Measurements from ENCODE around the gene NAXE. TPM values are rescaled to one million over a fixed set of nuclear protein-coding genes. Genes with fewer than 3 reads are reported as not detected.
"Not testable (repeated sequence)": the region's sequence is repeated elsewhere in the genome, so short reads cannot be mapped to it uniquely, and the experiment has no call there.

The NAXE gene
- total RNA-seq, 1 experiment from 2014 or later: 103 TPM

GRCh38 chr1:156590326-156591180 lies 1.0 kb upstream of the NAXE start:
- in situ Hi-C loops (cut with HindIII; ENCODE audit: low sequenced_read_pairs): no loop called here
- DNase-seq (ENCODE audit: low spot score): no peak

GRCh38 chr1:156591181-156591431 lies 470 bp upstream of the NAXE start:
- in situ Hi-C loops (cut with HindIII; ENCODE audit: low sequenced_read_pairs): no loop called here
- no peak for DNase-seq (ENCODE audit: low spot score)

DNA sequence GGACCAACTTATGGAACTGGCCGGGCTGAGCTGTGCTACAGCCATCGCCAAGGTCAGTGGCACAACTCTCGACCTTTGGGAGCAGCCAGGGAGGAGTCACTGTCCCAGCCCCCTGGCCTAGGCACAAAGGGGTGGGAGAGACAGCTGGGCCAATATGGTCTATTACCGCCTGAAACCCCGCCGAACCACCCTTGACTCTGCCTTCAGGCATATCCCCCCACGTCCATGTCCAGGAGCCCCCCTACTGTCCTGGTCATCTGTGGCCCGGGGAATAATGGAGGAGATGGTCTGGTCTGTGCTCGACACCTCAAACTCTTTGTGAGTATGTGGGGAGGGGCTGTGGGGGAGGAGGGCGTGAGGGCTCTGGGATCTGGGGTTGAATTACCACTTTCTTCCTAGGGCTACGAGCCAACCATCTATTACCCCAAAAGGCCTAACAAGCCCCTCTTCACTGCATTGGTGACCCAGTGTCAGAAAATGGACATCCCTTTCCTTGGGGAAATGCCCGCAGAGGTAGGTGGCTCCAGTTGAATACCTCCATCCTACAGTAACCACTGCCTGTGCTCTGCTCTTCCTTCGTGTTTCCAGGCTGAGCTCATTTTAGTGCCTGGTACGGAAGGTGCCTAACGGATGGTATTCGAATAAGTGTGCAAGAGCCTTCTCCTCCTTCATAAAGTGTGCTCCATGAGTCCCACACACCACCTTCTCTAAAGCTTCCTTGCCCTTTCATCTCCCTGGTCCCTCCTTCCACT lies 758 bp downstream of the NAXE start:
- peak; percentile 7 for DNase-seq (ENCODE audit: low spot score)
- in situ Hi-C loops (cut with HindIII; ENCODE audit: low sequenced_read_pairs): no loop called here

- in situ Hi-C loops (cut with HindIII; ENCODE audit: low sequenced_read_pairs): no loop called here
Measured at GRCh38 chr1:156592910-156593660, 1.5 kb downstream of the NAXE start.

DNA sequence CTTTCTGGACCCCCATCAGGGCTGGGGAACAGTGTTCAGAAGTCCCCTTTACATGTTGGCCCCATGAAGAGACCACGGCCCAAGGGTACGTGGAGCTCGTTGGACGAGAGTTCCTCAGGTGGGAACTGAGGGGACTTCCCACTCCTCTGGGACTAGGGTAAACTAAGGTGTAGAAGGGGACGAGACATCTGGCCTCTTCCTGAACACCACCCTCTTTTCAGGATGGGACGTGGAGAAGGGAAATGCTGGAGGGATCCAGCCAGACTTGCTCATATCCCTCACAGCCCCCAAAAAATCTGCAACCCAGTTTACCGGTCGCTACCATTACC lies 2.0 kb downstream of the NAXE start:
- no peak for DNase-seq (ENCODE audit: low spot score)

More at GRCh38 chr1:156592910-156593660, 1.5 kb downstream of the NAXE start:
- DNase-seq (ENCODE audit: low spot score): no peak

GRCh38 chr1:156594190-156594589 lies 2.6 kb downstream of the NAXE start:
- DNase-seq (ENCODE audit: low spot score): no peak
- in situ Hi-C loops (cut with HindIII; ENCODE audit: low sequenced_read_pairs): no loop called here

More for the DNA sequence above, 2.0 kb downstream of the NAXE start:
- in situ Hi-C loops (cut with HindIII; ENCODE audit: low sequenced_read_pairs): no loop called here

- in situ Hi-C loops (cut with HindIII; ENCODE audit: low sequenced_read_pairs): no loop called here
- DNase-seq (ENCODE audit: low spot score): no peak
Measured at GRCh38 chr1:156595016-156595415, 3.4 kb downstream of the NAXE start.

- DNase-seq (ENCODE audit: low spot score): no peak
- in situ Hi-C loops (cut with HindIII; ENCODE audit: low sequenced_read_pairs): no loop called here
Measured at GRCh38 chr1:156596426-156596825, 4.8 kb downstream of the NAXE start.

DNA sequence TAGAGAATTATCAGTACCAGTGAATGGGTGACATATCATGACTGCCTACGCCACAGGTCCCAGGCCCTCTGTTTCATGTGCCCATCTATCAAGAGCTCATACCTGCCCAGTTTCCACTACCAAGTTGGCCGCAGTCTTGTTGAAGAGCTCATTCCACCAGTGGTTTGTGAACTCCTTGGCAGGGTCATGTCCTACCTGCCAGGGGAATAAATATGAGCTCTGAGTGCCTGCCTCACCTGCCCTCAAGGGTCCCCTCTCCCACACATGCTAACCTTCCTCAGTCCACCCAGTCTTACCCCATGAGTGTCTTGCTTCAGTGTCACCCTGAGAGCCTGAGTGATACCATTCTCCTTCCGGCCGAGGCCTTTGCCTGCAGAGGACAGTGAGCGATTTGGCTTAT lies 6.5 kb downstream of the NAXE start:
- in situ Hi-C loops (cut with HindIII; ENCODE audit: low sequenced_read_pairs): no loop called here
- DNase-seq (ENCODE audit: low spot score): no peak

GRCh38 chr1:156598731-156599432 lies 7.3 kb downstream of the NAXE start:
- in situ Hi-C loops (cut with HindIII; ENCODE audit: low sequenced_read_pairs): no loop called here
- DNase-seq (ENCODE audit: low spot score): no peak

DNA sequence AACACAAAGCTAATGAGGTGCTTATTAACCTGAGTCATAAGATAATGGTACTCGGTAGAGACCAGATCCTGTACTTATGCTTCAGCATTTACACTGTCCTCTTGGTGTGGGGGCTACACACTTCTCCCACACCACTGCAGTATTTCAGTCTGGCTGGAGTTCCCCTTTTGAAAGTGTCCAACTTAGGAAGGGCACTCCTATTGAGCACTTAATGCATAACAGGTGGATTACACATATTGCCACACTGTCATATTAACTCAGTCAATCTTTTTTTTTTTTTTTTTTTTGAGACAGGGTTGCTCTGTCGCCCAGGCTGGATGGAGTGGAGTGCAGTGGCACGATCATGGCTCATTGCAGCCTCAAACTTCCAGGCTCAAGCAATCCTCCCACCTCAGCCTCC lies 8.2 kb downstream of the NAXE start:
- in situ Hi-C loops (cut with HindIII; ENCODE audit: low sequenced_read_pairs): no loop called here
- DNase-seq (ENCODE audit: low spot score): no peak

DNA sequence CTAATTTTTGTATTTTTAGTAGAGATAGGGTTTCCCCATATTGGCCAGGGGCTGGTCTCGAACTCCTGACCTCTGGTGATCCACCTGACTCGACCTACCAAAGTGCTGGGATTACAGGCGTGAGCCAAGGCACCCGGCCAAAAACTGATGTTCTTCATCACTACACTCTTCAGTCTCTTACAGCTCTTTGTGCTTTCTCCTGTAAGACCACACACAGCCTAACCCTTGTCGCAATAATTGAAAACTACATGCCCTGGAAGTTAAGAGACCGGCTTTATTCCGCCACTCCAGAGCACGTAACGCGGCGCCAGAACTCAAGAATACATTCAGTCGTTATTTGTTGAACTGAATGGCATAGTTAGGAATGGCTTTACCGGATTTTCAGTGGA lies 9.2 kb downstream of the NAXE start:
- in situ Hi-C loops (cut with HindIII; ENCODE audit: low sequenced_read_pairs): no loop called here
- no peak for DNase-seq (ENCODE audit: low spot score)

GRCh38 chr1:156601122-156601830 lies 9.7 kb downstream of the NAXE start, which contains the start of gene GPATCH4:
Gene GPATCH4 (minus strand): TSS chr1:156601479.
- DNase-seq (ENCODE audit: low spot score): peak; percentile 97
- in situ Hi-C loops (cut with HindIII; ENCODE audit: low sequenced_read_pairs): no loop called here

DNA sequence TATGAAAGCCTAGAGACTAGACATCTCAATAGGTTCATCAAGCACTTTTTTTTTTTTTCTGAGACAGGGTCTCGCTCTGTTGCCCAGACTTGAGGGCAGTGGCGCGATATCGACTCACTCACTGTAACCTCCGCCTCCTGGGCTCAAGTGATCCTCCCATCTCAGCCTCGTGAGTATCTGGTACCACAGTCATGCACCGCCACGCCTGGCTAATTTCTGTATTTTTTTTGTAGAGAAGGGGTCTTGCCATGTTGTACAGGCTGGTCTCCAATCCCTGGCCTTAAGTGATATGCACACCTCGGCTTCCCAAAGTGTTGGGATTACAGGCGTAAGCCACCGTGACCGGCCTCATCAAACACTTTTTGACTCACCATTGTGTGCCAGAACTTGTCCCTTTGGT lies 10.3 kb downstream of the NAXE start:
- no peak for DNase-seq (ENCODE audit: low spot score)
- in situ Hi-C loops (cut with HindIII; ENCODE audit: low sequenced_read_pairs): no loop called here

GRCh38 chr1:156602557-156602993 lies 11.0 kb downstream of the NAXE start:
- in situ Hi-C loops (cut with HindIII; ENCODE audit: low sequenced_read_pairs): no loop called here
- DNase-seq (ENCODE audit: low spot score): peak; percentile 30

GRCh38 chr1:156607344-156607743 lies 15.8 kb downstream of the NAXE start:
- DNase-seq (ENCODE audit: low spot score); in situ Hi-C loops (cut with HindIII; ENCODE audit: low sequenced_read_pairs): not testable (repeated sequence)

DNA sequence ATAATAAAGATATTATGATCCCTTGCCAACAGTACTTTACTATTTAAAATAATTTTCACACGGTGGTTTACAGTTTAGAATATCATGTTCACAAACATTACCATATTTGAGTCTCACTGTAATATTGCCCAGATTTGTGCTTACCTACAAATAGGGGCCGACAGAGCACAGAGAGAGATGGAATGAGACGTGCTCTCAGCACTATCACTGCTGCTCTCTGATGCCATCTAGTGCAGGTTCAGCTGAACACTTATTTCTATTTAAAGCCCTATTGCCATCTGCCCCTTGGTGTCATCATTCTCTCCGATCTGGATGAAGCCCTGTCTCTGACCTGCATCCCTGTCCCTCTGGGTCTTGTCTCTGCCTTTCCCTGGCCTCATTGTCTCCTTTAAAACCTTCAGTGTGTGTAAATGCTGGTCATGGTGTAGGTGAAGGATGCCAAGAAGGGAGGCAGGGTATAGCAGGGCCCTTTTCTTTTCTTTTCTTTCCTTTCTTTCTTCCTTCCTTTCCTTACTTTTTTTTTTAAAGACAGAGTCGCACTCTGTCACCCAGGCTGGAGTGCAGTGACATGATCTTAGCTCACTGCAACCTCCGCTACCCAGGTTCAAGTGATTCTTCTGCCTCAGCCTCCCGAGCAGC lies 16.6 kb downstream of the NAXE start:
- in situ Hi-C loops (cut with HindIII; ENCODE audit: low sequenced_read_pairs): no loop called here
- peak; percentile 97 for DNase-seq (ENCODE audit: low spot score)

DNA sequence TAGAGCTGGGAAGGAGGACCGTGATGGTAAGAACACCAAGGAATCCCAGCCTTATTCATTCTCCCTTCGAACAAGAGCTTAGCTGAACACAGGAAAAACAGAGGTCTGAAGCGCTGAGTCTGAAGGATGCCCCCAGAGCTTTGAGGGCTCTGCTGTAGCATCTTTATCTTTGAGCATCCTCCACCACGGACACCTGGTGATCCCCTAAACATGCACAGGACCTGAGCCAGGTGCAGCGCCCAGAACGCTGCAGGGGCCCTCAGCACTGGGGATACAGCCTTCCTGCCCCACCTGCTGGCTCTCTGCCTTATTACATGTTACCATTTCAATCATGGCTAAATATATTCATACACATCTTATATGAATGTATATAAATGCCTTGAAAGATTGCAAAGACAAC lies 17.4 kb downstream of the NAXE start:
- peak; percentile 59 for DNase-seq (ENCODE audit: low spot score)
- in situ Hi-C loops (cut with HindIII; ENCODE audit: low sequenced_read_pairs): no loop called here

Measured in G401 (cell line).